ENCODE results near the gene ATP1A3.

Gene ATP1A3

DNA sequence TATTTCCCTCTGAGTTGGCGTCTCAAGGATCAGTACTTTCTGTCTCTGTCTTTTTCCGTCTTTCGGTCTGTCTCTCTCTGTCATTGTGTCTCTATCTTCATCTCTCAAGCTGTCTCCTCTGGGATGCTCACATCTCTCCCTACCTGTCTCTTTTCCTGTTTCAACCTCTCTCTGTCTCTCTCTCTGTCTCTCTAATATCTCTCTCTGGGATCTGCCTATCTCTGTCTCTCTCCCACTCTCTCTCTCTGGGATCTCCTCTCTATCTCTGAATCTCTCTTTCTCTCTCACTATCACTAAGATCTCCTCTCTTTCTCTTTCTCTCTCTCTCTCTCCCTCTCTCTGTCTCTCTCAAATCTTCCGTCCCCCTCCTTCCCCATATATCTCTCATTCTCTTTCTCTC is 4.0 kb downstream of the ATP1A3 start:
- no peak for DNase-seq (ENCODE audit: low spot score in 2 of 2)
- peaks cover 16% of the 10 kb centered on the region for H3K36me3 Mint-ChIP-seq (ENCODE audit: insufficient read depth)
- ATAC-seq (replicated peaks; ENCODE audit: extremely low read depth, poor library complexity, severe bottlenecking) = no peak
- no peaks in the 10 kb centered on the region for H3K9me3 Mint-ChIP-seq
- H3K27me3 Mint-ChIP-seq = peaks cover 5% of the 10 kb centered on the region
- H3K27ac Mint-ChIP-seq (ENCODE audit: low read depth) = no peak overlapping the region
- H3K4me1 Mint-ChIP-seq = peaks cover 17% of the 10 kb centered on the region
- no peak overlapping the region for H3K4me3 Mint-ChIP-seq

DNA sequence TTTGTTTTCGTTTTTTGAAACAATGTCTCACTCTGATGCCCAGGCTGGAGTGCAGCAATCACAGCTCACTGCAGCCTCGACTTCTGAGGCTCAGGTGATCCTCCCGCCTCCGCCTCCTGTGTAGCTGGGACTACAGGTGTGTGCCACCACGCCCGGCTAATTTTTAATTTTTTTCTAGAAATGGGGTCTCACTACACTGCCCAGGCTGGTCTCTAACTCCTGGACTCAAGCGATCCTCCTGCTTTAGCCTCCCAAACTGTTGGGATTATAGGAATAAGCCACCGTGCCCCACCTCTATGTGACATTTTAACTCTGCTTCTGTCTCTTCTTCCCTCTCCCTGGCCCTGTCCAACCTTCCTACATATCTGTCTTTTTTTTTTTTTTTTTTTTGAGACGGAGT is 5.1 kb downstream of the ATP1A3 start:
- DNase-seq (ENCODE audit: low spot score in 2 of 2) = no peak
- peaks cover 12% of the 10 kb centered on the region for H3K4me1 Mint-ChIP-seq
- peaks cover 15% of the 10 kb centered on the region for H3K36me3 Mint-ChIP-seq (ENCODE audit: insufficient read depth)
- no peak overlapping the region for H3K4me3 Mint-ChIP-seq
- ATAC-seq (replicated peaks; ENCODE audit: extremely low read depth, poor library complexity, severe bottlenecking) = no peak
- no peaks in the 10 kb centered on the region for H3K9me3 Mint-ChIP-seq
- H3K27ac Mint-ChIP-seq (ENCODE audit: low read depth) = no peak overlapping the region
- H3K27me3 Mint-ChIP-seq = no peaks in the 10 kb centered on the region

GRCh38 chr19:41987141-41987860 is 6.7 kb downstream of the ATP1A3 start:
- Mint-ChIP-seq H3K4me1 (peaks cover under 1% of the 10 kb centered on the region), H3K9me3 (no peaks in the 10 kb centered on the region), H3K36me3 (ENCODE audit: insufficient read depth) (peaks cover 12% of the 10 kb centered on the region), H3K27ac (ENCODE audit: low read depth) (no peak overlapping the region), H3K27me3 (no peaks in the 10 kb centered on the region), H3K4me3 (no peak overlapping the region)
- ATAC-seq (replicated peaks; ENCODE audit: extremely low read depth, poor library complexity, severe bottlenecking) (no peak), DNase-seq (ENCODE audit: low spot score in 2 of 2) (no peak)

DNA sequence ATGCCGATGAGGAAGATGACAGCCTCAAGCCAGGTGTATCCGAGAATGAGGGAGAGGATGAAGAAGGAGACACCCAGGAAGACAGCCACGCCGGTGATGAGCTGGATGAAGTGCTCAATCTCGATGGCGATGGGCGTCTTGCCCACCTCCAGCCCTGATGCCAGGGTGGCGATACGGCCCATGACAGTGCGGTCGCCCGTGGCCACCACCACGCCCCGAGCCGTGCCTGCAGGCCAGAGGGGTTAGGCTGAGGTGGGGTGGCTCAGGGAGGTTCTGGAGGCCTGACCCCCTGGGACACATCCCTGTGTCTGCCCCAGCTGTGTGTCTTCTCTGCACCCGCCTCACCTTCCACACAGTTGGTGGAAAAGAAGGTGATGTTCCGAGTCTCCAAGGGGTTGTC is 9.1 kb downstream of the ATP1A3 start:
- DNase-seq (ENCODE audit: low spot score in 2 of 2) (no peak), ATAC-seq (replicated peaks; ENCODE audit: extremely low read depth, poor library complexity, severe bottlenecking) (no peak)
- Mint-ChIP-seq H3K36me3 (ENCODE audit: insufficient read depth) (peaks cover 14% of the 10 kb centered on the region), H3K4me1 (no peaks in the 10 kb centered on the region), H3K27me3 (no peaks in the 10 kb centered on the region), H3K27ac (ENCODE audit: low read depth) (no peak overlapping the region), H3K4me3 (no peak overlapping the region), H3K9me3 (no peaks in the 10 kb centered on the region)

DNA sequence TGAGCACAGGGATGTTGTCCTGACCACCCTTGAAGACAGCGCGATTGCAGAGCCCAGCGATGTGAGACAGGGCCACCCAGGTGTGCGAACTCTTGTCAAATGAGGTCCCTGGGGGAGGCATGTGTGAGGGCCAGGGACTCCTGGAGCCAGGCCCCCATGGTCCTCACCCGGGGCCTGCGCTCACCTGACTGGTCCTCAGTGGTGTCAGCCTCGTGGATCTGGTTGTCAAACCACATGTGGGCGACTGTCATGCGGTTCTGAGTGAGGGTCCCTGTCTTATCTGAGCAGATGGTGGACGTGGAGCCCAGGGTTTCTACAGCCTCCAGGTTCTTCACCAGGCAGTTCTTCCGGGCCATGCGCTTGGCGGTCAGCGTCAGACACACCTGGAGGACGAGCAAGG is 12.3 kb downstream of the ATP1A3 start:
- ATAC-seq (replicated peaks; ENCODE audit: extremely low read depth, poor library complexity, severe bottlenecking) (no peak), DNase-seq (ENCODE audit: low spot score in 2 of 2) (no peak)
- peaks cover 15% of the 10 kb centered on the region for H3K36me3 Mint-ChIP-seq (ENCODE audit: insufficient read depth)
- H3K9me3 Mint-ChIP-seq = no peaks in the 10 kb centered on the region
- H3K4me1 Mint-ChIP-seq = no peaks in the 10 kb centered on the region
- no peak overlapping the region for H3K4me3 Mint-ChIP-seq
- H3K27me3 Mint-ChIP-seq = no peaks in the 10 kb centered on the region
- H3K27ac Mint-ChIP-seq (ENCODE audit: low read depth) = no peak overlapping the region

GRCh38 chr19:41978470-41978869 is 15.6 kb downstream of the ATP1A3 start:
- no peak for DNase-seq (ENCODE audit: low spot score in 2 of 2)
- no peaks in the 10 kb centered on the region for H3K4me1 Mint-ChIP-seq
- no peaks in the 10 kb centered on the region for H3K27me3 Mint-ChIP-seq
- no peak for ATAC-seq (replicated peaks; ENCODE audit: extremely low read depth, poor library complexity, severe bottlenecking)
- no peak overlapping the region for H3K4me3 Mint-ChIP-seq
- peaks cover 7% of the 10 kb centered on the region for H3K36me3 Mint-ChIP-seq (ENCODE audit: insufficient read depth)
- peak overlapping the region; percentile 75 for H3K27ac Mint-ChIP-seq (ENCODE audit: low read depth)
- no peaks in the 10 kb centered on the region for H3K9me3 Mint-ChIP-seq

GRCh38 chr19:41977916-41978315 is 16.1 kb downstream of the ATP1A3 start:
- ATAC-seq (replicated peaks; ENCODE audit: extremely low read depth, poor library complexity, severe bottlenecking) (no peak), DNase-seq (ENCODE audit: low spot score in 2 of 2) (no peak)
- H3K4me1 Mint-ChIP-seq = no peaks in the 10 kb centered on the region
- peak overlapping the region; percentile 75 for H3K27ac Mint-ChIP-seq (ENCODE audit: low read depth)
- H3K9me3 Mint-ChIP-seq = no peaks in the 10 kb centered on the region
- no peak overlapping the region for H3K4me3 Mint-ChIP-seq
- H3K36me3 Mint-ChIP-seq (ENCODE audit: insufficient read depth) = peaks cover 7% of the 10 kb centered on the region
- no peaks in the 10 kb centered on the region for H3K27me3 Mint-ChIP-seq

DNA sequence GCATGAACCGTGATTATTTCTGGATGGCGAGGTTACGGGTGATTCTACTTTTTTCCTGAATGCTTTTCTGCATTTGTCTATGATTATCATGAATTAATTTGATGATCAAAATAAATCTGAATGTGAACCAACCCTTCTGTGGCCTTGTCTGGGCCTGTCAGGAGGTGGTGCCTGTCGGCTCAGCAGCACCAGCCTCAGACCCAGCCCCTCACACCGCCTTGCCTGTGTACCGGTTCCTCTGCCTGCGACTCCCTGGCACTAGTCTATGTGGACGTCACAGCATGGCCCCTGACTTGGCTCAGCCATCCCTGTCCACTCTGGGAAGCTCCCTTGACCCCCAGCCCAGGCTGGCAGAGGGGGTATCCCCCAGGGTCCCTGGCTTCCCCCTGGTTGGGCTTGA is 19.4 kb downstream of the ATP1A3 start:
- no peaks in the 10 kb centered on the region for H3K27me3 Mint-ChIP-seq
- H3K4me1 Mint-ChIP-seq = no peaks in the 10 kb centered on the region
- ATAC-seq (replicated peaks; ENCODE audit: extremely low read depth, poor library complexity, severe bottlenecking) = no peak
- H3K4me3 Mint-ChIP-seq = no peak overlapping the region
- DNase-seq (ENCODE audit: low spot score in 2 of 2) = no peak
- no peak overlapping the region for H3K27ac Mint-ChIP-seq (ENCODE audit: low read depth)
- H3K36me3 Mint-ChIP-seq (ENCODE audit: insufficient read depth) = peaks cover 6% of the 10 kb centered on the region
- no peaks in the 10 kb centered on the region for H3K9me3 Mint-ChIP-seq

DNA sequence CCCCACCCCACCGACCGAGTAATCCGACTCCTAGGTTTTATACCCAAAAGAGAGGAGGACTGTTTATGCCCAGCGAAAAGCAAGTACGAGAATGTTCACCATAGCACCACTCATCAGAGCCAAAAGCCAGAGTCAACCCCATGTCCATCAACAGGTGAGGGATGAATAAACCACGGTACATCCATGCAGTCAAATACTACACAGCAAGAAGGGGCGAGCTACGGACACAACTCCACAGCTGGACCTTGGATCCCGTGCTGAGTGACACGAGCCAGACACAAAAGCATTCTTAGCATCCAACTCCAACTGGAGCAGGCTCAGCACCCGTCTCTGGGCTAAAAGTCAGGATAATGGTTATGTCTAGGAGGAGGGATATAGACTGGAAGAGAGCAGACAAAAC is 22.7 kb downstream of the ATP1A3 start:
- ATAC-seq (replicated peaks; ENCODE audit: extremely low read depth, poor library complexity, severe bottlenecking) (no peak), DNase-seq (ENCODE audit: low spot score in 2 of 2) (no peak)
- Mint-ChIP-seq H3K27me3 (no peaks in the 10 kb centered on the region), H3K36me3 (ENCODE audit: insufficient read depth) (peaks cover 2% of the 10 kb centered on the region), H3K4me3 (no peak overlapping the region), H3K27ac (ENCODE audit: low read depth) (no peak overlapping the region), H3K4me1 (no peaks in the 10 kb centered on the region), H3K9me3 (no peaks in the 10 kb centered on the region)

GRCh38 chr19:41969772-41970458 is 24.1 kb downstream of the ATP1A3 start:
- Mint-ChIP-seq H3K36me3 (ENCODE audit: insufficient read depth) (peaks cover 2% of the 10 kb centered on the region), H3K4me3 (no peak overlapping the region), H3K4me1 (no peaks in the 10 kb centered on the region)

DNA sequence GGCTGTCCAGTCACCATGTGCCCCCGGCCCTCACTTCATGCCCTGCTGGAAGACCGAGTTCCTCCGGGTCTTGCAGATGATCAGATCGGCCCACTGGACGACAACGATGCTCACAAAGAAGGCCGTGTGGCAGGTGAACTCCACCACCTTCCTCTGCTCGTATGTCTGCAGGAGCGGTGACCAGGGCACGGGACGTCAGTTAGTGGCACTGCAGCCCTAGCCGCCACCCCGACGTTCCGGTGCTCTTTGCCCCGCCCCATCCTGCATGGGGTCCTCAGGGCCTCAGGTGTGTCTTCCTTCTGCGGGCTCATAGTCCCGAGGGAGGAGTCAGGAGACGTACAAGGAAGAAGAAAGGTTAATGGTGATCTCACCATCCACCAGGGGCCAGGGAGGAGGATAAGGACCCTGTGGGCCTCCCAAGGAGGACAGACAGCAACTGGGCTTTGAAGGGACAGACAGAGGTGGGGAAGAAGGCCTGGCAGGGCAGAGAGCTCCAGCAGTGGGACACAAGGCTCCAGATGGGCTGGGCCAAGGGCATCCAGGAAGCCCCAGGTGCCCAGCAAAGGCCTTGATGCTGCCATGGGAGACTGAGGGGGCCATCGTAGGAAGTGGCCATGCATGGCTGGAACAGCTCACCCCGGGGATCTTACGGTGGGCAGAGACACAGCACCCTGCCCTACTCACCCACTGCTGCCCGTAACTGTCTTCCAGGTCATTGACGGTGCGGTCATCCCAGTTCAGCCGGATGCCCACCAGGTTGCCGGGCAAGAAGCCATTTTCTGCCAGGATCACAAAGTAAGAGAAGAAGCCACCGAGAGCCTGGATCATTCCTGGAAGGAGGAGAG is 25.1 kb downstream of the ATP1A3 start:
- no peak overlapping the region for H3K4me3 Mint-ChIP-seq
- no peaks in the 10 kb centered on the region for H3K27me3 Mint-ChIP-seq
- DNase-seq (ENCODE audit: low spot score in 2 of 2) (no peak), ATAC-seq (replicated peaks; ENCODE audit: extremely low read depth, poor library complexity, severe bottlenecking) (no peak)
- peak overlapping the region; percentile 14 for H3K27ac Mint-ChIP-seq (ENCODE audit: low read depth)
- H3K4me1 Mint-ChIP-seq = no peaks in the 10 kb centered on the region
- H3K9me3 Mint-ChIP-seq = no peaks in the 10 kb centered on the region
- peaks cover 2% of the 10 kb centered on the region for H3K36me3 Mint-ChIP-seq (ENCODE audit: insufficient read depth)

More at GRCh38 chr19:41969772-41970458, 24.1 kb downstream of the ATP1A3 start:
- no peaks in the 10 kb centered on the region for H3K9me3 Mint-ChIP-seq
- H3K27me3 Mint-ChIP-seq = no peaks in the 10 kb centered on the region
- ATAC-seq (replicated peaks; ENCODE audit: extremely low read depth, poor library complexity, severe bottlenecking) (no peak), DNase-seq (ENCODE audit: low spot score in 2 of 2) (no peak)
- H3K27ac Mint-ChIP-seq (ENCODE audit: low read depth) = no peak overlapping the region

DNA sequence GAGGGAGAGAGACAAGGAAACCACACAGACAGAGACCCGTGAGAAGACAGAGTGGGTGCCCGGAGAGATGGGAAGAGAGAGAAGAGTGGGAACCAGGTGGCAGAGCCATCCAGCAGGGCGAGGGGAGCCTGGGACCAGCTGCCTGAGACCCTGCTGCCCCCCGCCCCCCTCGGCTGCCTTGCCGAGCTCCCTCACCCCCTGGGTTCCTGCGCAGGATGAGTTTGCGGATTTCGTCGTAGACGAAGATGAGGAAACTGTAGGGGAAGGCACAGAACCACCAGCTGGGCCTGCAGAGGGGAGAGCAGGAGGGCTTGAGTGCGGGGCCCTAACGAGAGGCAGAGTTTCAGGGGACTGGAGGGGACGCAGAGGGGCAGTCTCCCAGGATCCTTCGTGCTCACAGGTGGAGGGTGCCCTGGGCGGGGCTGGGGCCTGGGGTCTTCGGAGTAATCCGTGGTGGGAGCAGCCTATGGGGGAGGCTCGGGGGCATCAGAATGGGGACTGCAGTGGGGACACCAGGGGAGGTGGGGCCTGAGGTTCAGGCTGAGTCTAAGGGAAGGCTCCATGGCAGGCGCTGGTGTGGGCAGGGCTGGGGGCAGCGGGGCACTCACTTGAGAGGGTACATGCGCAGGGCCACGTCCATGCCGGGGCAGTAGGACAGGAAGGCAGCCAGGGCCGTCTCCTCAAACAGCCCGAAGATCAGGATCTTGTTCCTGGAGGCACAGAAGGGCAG is 26.8 kb downstream of the ATP1A3 start:
- Mint-ChIP-seq H3K9me3 (no peaks in the 10 kb centered on the region), H3K27me3 (no peaks in the 10 kb centered on the region), H3K4me1 (no peaks in the 10 kb centered on the region), H3K27ac (ENCODE audit: low read depth) (peak overlapping the region; percentile 66), H3K36me3 (ENCODE audit: insufficient read depth) (peaks cover 2% of the 10 kb centered on the region), H3K4me3 (peak overlapping the region; percentile 10)
- DNase-seq (ENCODE audit: low spot score in 2 of 2) (no peak), ATAC-seq (replicated peaks; ENCODE audit: extremely low read depth, poor library complexity, severe bottlenecking) (no peak)

Measured in central memory CD8-positive, alpha-beta T cell (primary cell).